HCT116 (cell line): ENCODE data around the gene LACTBL1.

Experiments
- CEBPB ChIP-seq: IDR thresholded peaks from 2 replicates; pipeline ENCODE4 v1.6.1; 2012; ENCODE audit warnings: low read depth
- CTCF ChIP-seq, 3 experiments: fragments of 200-600 bp in 1 of 3; sonication (generic) in 1 of 3; IDR thresholded peaks in 2 of 3; conservative IDR thresholded peaks in 1 of 3; 2 replicates each; pipeline ENCODE4 v1.5.1; 2012 to 2017; ENCODE audit warnings: low read depth in 2 of 3, low read length in 2 of 3, antibody characterized with exemption in 1 of 3, borderline replicate concordance in 1 of 3, control low read depth in 1 of 3, mild to moderate bottlenecking in 1 of 3, mixed read lengths in 1 of 3, mixed run types in 1 of 3, moderate library complexity in 1 of 3; ENCODE audit not compliant: insufficient read depth in 1 of 3
- EZH2 ChIP-seq: fragments of 200-600 bp; sonication (generic); IDR thresholded peaks from 2 replicates; pipeline ENCODE4 v1.6.1; 2017; ENCODE audit warnings: antibody characterized with exemption, mixed run types
- EZH2phosphoT487 ChIP-seq: fragments of 200-600 bp; IDR thresholded peaks from 2 replicates; pipeline ENCODE4 v1.6.1; 2018; ENCODE audit warnings: antibody characterized with exemption, borderline replicate concordance
- POLR2A ChIP-seq: IDR thresholded peaks from 2 replicates; pipeline ENCODE4 v1.7.0; 2011; ENCODE audit warnings: borderline replicate concordance; ENCODE audit not compliant: insufficient read depth, insufficient read length; ENCODE audit errors: extremely low read depth
- POLR2AphosphoS5 ChIP-seq: IDR thresholded peaks from 2 replicates; pipeline ENCODE4 v1.6.1; 2011; ENCODE audit warnings: mild to moderate bottlenecking, low read depth, low read length, moderate library complexity
- RAD21 ChIP-seq: IDR thresholded peaks from 2 replicates; pipeline ENCODE4 v1.6.1; 2012; ENCODE audit warnings: low read depth, mild to moderate bottlenecking
- REST ChIP-seq: IDR thresholded peaks from 2 replicates; pipeline ENCODE4 v1.6.1; 2012; ENCODE audit warnings: low read depth
- YY1 ChIP-seq: IDR thresholded peaks from 2 replicates; pipeline ENCODE4 v1.6.1; 2011; ENCODE audit warnings: low read length, low read depth, moderate library complexity, mild to moderate bottlenecking; ENCODE audit not compliant: insufficient replicate concordance; ENCODE audit errors: extremely low read depth
- ZNF274 ChIP-seq: fragments of 200-500 bp; sonication (Bioruptor generic); IDR thresholded peaks from 2 replicates; pipeline ENCODE4 v1.6.1; 2014; ENCODE audit warnings: mild to moderate bottlenecking, low read depth, low read length, inconsistent platforms

- no peak for TF ChIP-seq RAD21
- no peak for TF ChIP-seq CTCF (IDR thresholded peaks at IDR 0.05 in 2 of 3, conservative IDR thresholded peaks at IDR 0.05 in 1 of 3; ENCODE audit: borderline replicate concordance in 1 of 3, insufficient read depth in 1 of 3, low read depth in 2 of 3, low read length in 2 of 3)
- no peak for TF ChIP-seq POLR2AphosphoS5
- TF ChIP-seq CEBPB: no peak
- no peak for TF ChIP-seq POLR2A
- no peak for TF ChIP-seq ZNF274
- no peak for TF ChIP-seq REST
- TF ChIP-seq EZH2: no peak
- no peak for TF ChIP-seq EZH2phosphoT487
- TF ChIP-seq YY1: no peak
These were observed 51.1 kb downstream of the LACTBL1 start for GRCh38 chr1:22921452-22922126.
